Measurements from ENCODE around the gene CDK5RAP2.

Gene CDK5RAP2

GRCh38 chr9:120482424-120483186 is 97.4 kb downstream of the CDK5RAP2 start:
- DNase-seq (ENCODE audit: low read depth in 1 of 2, low spot score in 1 of 2): no peak
- TF ChIP-seq JUND (IDR thresholded peaks at IDR 0.05; ENCODE audit: low read depth): no peak
- in situ Hi-C loops (cut with HindIII; ENCODE audit: low pct_unique_long_range_greater_than_20kb, low sequenced_read_pairs): no loop called here

GRCh38 chr9:120481846-120482245 is 98.1 kb downstream of the CDK5RAP2 start:
- TF ChIP-seq JUND (IDR thresholded peaks at IDR 0.05; ENCODE audit: low read depth): no peak
- in situ Hi-C loops (cut with HindIII; ENCODE audit: low pct_unique_long_range_greater_than_20kb, low sequenced_read_pairs): no loop called here
- DNase-seq (ENCODE audit: low read depth in 1 of 2, low spot score in 1 of 2): no peak

DNA sequence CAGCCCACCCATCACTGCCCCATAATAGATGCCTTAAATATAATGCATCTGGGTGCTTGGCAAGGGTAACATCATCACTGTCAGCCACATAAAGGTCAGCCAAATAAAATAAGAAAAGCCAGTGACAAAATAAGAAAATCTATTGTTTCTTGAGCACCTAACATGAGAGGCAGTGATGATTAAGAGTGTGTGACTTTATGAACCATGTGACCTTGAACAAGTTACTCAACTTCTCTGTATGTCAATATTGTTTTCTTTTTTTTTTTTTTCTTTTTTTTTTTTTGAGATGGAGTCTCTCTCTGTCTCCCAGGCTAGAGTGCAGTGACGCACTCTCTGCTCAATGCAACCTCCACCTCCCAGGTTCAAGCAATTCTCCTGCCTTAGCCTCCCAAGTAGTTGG is 98.7 kb downstream of the CDK5RAP2 start:
- DNase-seq (ENCODE audit: low read depth in 1 of 2, low spot score in 1 of 2): no peak

GRCh38 chr9:120480707-120481106 is 99.3 kb downstream of the CDK5RAP2 start:
- no peak for DNase-seq (ENCODE audit: low read depth in 1 of 2, low spot score in 1 of 2)
- TF ChIP-seq JUND (IDR thresholded peaks at IDR 0.05; ENCODE audit: low read depth): no peak
- in situ Hi-C loops (cut with HindIII; ENCODE audit: low pct_unique_long_range_greater_than_20kb, low sequenced_read_pairs): no loop called here

More for the DNA sequence above, 98.7 kb downstream of the CDK5RAP2 start:
- no peak for TF ChIP-seq JUND (IDR thresholded peaks at IDR 0.05; ENCODE audit: low read depth)
- in situ Hi-C loops (cut with HindIII; ENCODE audit: low pct_unique_long_range_greater_than_20kb, low sequenced_read_pairs): no loop called here

- in situ Hi-C loops (cut with HindIII; ENCODE audit: low pct_unique_long_range_greater_than_20kb, low sequenced_read_pairs): no loop called here
- no peak for TF ChIP-seq JUND (IDR thresholded peaks at IDR 0.05; ENCODE audit: low read depth)
- DNase-seq (ENCODE audit: low read depth in 1 of 2, low spot score in 1 of 2): peak in 1 of 2 experiments; percentile 4
These were observed 101.8 kb downstream of the CDK5RAP2 start for GRCh38 chr9:120478208-120478607.

DNA sequence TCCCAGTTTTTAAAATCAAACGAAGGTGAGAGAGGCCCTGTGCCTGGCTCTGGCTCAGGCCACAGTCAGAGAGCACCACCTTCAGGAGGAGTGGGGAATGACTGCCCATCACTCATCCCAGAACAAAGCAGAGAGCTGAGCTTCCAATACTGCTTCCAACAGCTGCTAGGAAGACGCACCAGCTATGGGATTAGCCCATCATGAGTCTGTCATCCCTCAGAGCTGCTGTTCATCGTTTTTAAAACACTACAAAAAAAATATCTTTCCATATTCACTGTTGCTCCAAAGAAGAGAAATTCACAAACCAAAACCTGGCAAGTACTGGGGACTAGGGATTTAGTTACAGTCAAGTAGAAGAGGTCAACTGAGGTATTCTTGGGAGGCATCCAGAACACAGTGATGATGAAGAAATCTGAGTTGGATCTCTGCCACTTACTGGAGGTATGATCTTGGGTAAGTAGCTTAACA is 102.4 kb downstream of the CDK5RAP2 start:
- peak; percentile 46 to 76 for DNase-seq (ENCODE audit: low read depth in 1 of 2, low spot score in 1 of 2)

GRCh38 chr9:120475341-120475740 is 104.6 kb downstream of the CDK5RAP2 start:
- in situ Hi-C loops (cut with HindIII; ENCODE audit: low pct_unique_long_range_greater_than_20kb, low sequenced_read_pairs): no loop called here
- no peak for DNase-seq (ENCODE audit: low read depth in 1 of 2, low spot score in 1 of 2)
- TF ChIP-seq JUND (IDR thresholded peaks at IDR 0.05; ENCODE audit: low read depth): no peak

More for the DNA sequence above, 102.4 kb downstream of the CDK5RAP2 start:
- in situ Hi-C loops (cut with HindIII; ENCODE audit: low pct_unique_long_range_greater_than_20kb, low sequenced_read_pairs): no loop called here
- no peak for TF ChIP-seq JUND (IDR thresholded peaks at IDR 0.05; ENCODE audit: low read depth)

DNA sequence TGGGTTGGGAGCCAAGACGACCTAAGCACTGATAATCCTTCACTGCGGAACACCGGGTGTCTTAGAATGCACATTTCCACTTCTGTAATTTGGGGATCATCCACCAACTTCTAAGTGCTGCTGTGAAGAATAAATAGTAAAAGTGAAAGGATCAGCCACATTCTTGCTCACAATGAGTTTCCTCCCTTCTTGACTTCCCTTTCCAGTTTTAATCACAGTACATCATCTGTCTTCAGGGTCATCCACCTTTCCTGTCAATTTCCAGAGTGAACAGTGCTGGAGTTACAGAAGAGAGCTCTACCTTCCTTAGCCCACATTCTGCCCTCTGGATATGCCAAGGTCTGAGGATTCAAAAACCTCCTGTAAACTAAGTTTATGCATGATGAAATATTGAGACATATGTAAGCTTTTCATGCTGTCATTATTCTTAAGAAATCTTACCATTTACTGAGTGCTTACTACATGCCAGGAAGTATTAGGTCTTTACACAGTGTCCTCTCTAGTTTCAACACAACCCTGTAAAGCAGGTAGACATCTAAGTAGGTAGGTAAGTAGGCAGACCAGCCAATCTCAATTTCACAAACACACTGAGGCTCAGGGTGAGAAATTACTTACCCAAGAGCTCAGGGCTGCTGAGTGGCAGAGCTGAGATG is 105.2 kb downstream of the CDK5RAP2 start:
- TF ChIP-seq JUND (IDR thresholded peaks at IDR 0.05; ENCODE audit: low read depth): no peak
- no peak for DNase-seq (ENCODE audit: low read depth in 1 of 2, low spot score in 1 of 2)
- in situ Hi-C loops (cut with HindIII; ENCODE audit: low pct_unique_long_range_greater_than_20kb, low sequenced_read_pairs): no loop called here

GRCh38 chr9:120473608-120474007 is 106.4 kb downstream of the CDK5RAP2 start:
- TF ChIP-seq JUND (IDR thresholded peaks at IDR 0.05; ENCODE audit: low read depth): no peak
- DNase-seq (ENCODE audit: low read depth in 1 of 2, low spot score in 1 of 2): no peak
- in situ Hi-C loops (cut with HindIII; ENCODE audit: low pct_unique_long_range_greater_than_20kb, low sequenced_read_pairs): no loop called here

GRCh38 chr9:120465685-120466407 is 114.1 kb downstream of the CDK5RAP2 start:
- TF ChIP-seq JUND (IDR thresholded peaks at IDR 0.05; ENCODE audit: low read depth): no peak
- DNase-seq (ENCODE audit: low read depth in 1 of 2, low spot score in 1 of 2): no peak
- in situ Hi-C loops (cut with HindIII; ENCODE audit: low pct_unique_long_range_greater_than_20kb, low sequenced_read_pairs): no loop called here

DNA sequence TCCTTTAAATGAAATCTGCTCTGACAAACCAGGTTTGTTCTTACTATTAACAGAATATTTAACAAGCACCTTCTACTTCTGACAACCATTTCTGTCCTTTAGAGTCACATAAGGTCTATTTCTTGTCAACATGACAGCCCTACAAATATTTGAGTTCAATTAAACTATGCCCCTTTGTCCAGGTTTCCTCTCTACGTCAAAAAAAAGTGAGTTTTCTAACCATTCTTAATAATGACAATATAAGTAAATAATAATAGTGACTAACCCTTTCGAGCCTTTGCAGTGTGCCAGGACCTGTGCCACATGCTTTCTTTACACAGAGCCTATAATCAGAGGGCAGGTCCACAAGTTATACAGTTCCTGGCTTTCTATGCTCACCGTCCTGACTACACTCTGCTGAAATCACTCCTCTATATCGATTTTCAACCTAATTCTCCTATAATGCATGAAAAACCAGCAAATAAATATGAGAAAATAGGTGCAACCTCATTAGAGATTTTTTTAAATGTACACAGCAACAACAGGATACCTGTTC is 115.0 kb downstream of the CDK5RAP2 start:
- no peak for TF ChIP-seq JUND (IDR thresholded peaks at IDR 0.05; ENCODE audit: low read depth)
- in situ Hi-C loops (cut with HindIII; ENCODE audit: low pct_unique_long_range_greater_than_20kb, low sequenced_read_pairs): no loop called here

DNA sequence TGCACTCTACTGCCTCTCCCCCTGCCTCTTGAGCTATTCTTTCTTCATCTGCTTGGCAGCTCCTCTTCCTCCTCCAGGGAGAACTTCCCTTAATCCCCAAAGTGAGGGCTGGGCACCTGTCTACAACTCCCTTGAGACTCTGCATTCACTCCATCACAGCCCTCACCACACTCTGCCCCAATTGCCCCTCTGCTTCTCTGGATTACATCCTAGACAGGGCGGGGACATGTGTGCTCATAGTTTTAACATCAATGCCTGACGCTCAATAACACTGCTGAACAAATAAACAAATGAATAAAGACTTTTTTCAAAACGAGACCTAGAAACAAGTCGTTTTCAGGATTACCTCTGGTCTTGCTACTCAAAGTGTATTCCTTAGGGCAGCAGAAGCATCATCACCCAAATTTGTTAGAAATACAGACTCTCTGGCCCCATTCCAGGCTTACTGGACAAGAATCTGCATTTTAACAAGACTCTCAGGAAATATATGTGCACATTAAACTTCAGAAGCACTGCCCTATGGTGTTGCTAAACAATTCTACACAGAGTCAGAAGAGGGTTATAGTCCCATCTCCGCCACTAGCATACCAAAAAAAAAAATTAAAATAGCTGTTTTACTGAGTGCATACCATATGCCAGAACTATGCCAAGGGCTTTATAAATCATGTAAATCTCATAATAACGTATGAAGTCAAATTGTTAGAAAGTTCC is 115.6 kb downstream of the CDK5RAP2 start:
- no peak for TF ChIP-seq JUND (IDR thresholded peaks at IDR 0.05; ENCODE audit: low read depth)
- in situ Hi-C loops (cut with HindIII; ENCODE audit: low pct_unique_long_range_greater_than_20kb, low sequenced_read_pairs): no loop called here
- DNase-seq (ENCODE audit: low read depth in 1 of 2, low spot score in 1 of 2): no peak

More for the DNA sequence above, 115.0 kb downstream of the CDK5RAP2 start:
- no peak for DNase-seq (ENCODE audit: low read depth in 1 of 2, low spot score in 1 of 2)
